Chondrocyte (in vitro differentiated cells): ENCODE measurements around the gene TMEM234. TPM values are rescaled to one million over a fixed set of nuclear protein-coding genes. Genes with fewer than 3 reads are reported as not detected.
A peak's percentile ranks its signal among the peaks of the same experiment; 100 is the strongest.

Experiments
- DNase-seq: peaks from one replicate; pipeline ENCODE4 v3.0.0; 2021; ENCODE audit warnings: mixed read lengths, low spot score
- H3K27ac Mint-ChIP-seq: one replicate; pipeline ENCODE4 v1.8.0; 2021; ENCODE audit warnings: mild to moderate bottlenecking, moderate library complexity, mixed read lengths; ENCODE audit not compliant: unreplicated experiment
- H3K27me3 Mint-ChIP-seq: 2 replicates; pipeline ENCODE4 v1.8.0; 2021; ENCODE audit warnings: low read depth, mixed read lengths
- H3K36me3 Mint-ChIP-seq: 2 replicates; pipeline ENCODE4 v1.8.0; 2021; ENCODE audit warnings: low read depth, mixed read lengths
- H3K4me1 Mint-ChIP-seq: 2 replicates; pipeline ENCODE4 v1.8.0; 2021; ENCODE audit warnings: low read depth, mild to moderate bottlenecking, mixed read lengths
- H3K4me3 Mint-ChIP-seq: one replicate; pipeline ENCODE4 v1.8.0; 2021; ENCODE audit warnings: mild to moderate bottlenecking, moderate library complexity, mixed read lengths; ENCODE audit not compliant: unreplicated experiment
- H3K9me3 Mint-ChIP-seq: 2 replicates; pipeline ENCODE4 v1.8.0; 2021; ENCODE audit warnings: low read depth, mixed read lengths
- CTCF ChIP-seq: fragments of 200-600 bp; sonication (generic); IDR thresholded peaks from 2 replicates; pipeline ENCODE4 v1.5.0; 2021; ENCODE audit warnings: antibody characterized with exemption, mild to moderate bottlenecking, moderate library complexity
- total RNA-seq: library from RNA; stranded (reverse); gene quantifications from 3 replicates; pipeline ENCODE4 v1.2.1, GENCODE V29; 2021

TMEM234 gene
- total RNA-seq, 1 donor from 2014 or later: 22.8 TPM

GRCh38 chr1:32241001-32241763 lies 19.0 kb upstream of the TMEM234 start:
- Mint-ChIP-seq H3K27ac (peak overlapping the region; percentile 94), H3K36me3 (no peaks in the 10 kb centered on the region), H3K27me3 (no peaks in the 10 kb centered on the region), H3K9me3 (no peaks in the 10 kb centered on the region), H3K4me1 (peaks cover 35% of the 10 kb centered on the region), H3K4me3 (peak overlapping the region; percentile 89)
- no peak for DNase-seq
- TF ChIP-seq CTCF: peak; percentile 46

GRCh38 chr1:32240140-32240951 lies 18.2 kb upstream of the TMEM234 start:
- Mint-ChIP-seq H3K4me1 (peaks cover 38% of the 10 kb centered on the region), H3K9me3 (no peaks in the 10 kb centered on the region), H3K36me3 (no peaks in the 10 kb centered on the region), H3K27me3 (no peaks in the 10 kb centered on the region), H3K4me3 (peak overlapping the region; percentile 89), H3K27ac (peak overlapping the region; percentile 94)
- DNase-seq: no peak
- peak; percentile 60 for TF ChIP-seq CTCF

- TF ChIP-seq CTCF: no peak
- no peaks in the 10 kb centered on the region for H3K27me3 Mint-ChIP-seq
- H3K36me3 Mint-ChIP-seq: no peaks in the 10 kb centered on the region
- DNase-seq: no peak
- peak overlapping the region; percentile 89 for H3K4me3 Mint-ChIP-seq
- H3K4me1 Mint-ChIP-seq: peaks cover 38% of the 10 kb centered on the region
- H3K27ac Mint-ChIP-seq: peak overlapping the region; percentile 63
- H3K9me3 Mint-ChIP-seq: no peaks in the 10 kb centered on the region
Observed at GRCh38 chr1:32239790-32240139, 17.6 kb upstream of the TMEM234 start.

- no peaks in the 10 kb centered on the region for H3K9me3 Mint-ChIP-seq
Observed at GRCh38 chr1:32239337-32239736, 17.2 kb upstream of the TMEM234 start.

More at GRCh38 chr1:32239337-32239736, 17.2 kb upstream of the TMEM234 start:
- no peak for TF ChIP-seq CTCF
- DNase-seq: no peak
- Mint-ChIP-seq H3K27ac (peak overlapping the region; percentile 28), H3K4me1 (peaks cover 38% of the 10 kb centered on the region), H3K4me3 (peak overlapping the region; percentile 89), H3K27me3 (no peaks in the 10 kb centered on the region), H3K36me3 (no peaks in the 10 kb centered on the region)
